IPS DF 6.9 (cell line): ENCODE data around the gene MGMT.

Experiments
- DNase-seq: peaks from one replicate; pipeline ENCODE4 v3.0.0-alpha.2; 2013; ENCODE audit warnings: low read depth, low spot score
- H3K27ac ChIP-seq: one replicate; pipeline ENCODE4 v1.5.1; 2013; ENCODE audit warnings: low read length, control low read depth
- H3K27me3 ChIP-seq: 2 replicates; pipeline ENCODE4 v1.6.1; 2013; ENCODE audit warnings: mild to moderate bottlenecking, low read length; ENCODE audit not compliant: control insufficient read depth, insufficient read depth
- H3K36me3 ChIP-seq: 2 replicates; pipeline ENCODE4 v1.6.1; 2013; ENCODE audit warnings: low read length; ENCODE audit not compliant: control insufficient read depth, insufficient read depth
- H3K4me1 ChIP-seq: 2 replicates; pipeline ENCODE4 v1.6.1; 2013; ENCODE audit warnings: low read length; ENCODE audit not compliant: control insufficient read depth, insufficient read depth
- H3K4me3 ChIP-seq: 2 replicates; pipeline ENCODE4 v1.5.1; 2013; ENCODE audit warnings: mild to moderate bottlenecking, low read length
- H3K9me3 ChIP-seq: 2 replicates; pipeline ENCODE4 v1.6.1; 2013; ENCODE audit warnings: low read length, inconsistent platforms; ENCODE audit not compliant: control insufficient read depth, insufficient read depth
- WGBS: extraction: QIAGEN DNeasy Blood & Tissue Kit; methylation state at CpG from one replicate; pipeline ENCODE4 v1.1.7; 2013; ENCODE audit warnings: mixed read lengths, missing lambda C conversion rate; ENCODE audit not compliant: insufficient read length, insufficient coverage; 5-methylcytosine and 5-hydroxymethylcytosine counted together

MGMT gene

DNA sequence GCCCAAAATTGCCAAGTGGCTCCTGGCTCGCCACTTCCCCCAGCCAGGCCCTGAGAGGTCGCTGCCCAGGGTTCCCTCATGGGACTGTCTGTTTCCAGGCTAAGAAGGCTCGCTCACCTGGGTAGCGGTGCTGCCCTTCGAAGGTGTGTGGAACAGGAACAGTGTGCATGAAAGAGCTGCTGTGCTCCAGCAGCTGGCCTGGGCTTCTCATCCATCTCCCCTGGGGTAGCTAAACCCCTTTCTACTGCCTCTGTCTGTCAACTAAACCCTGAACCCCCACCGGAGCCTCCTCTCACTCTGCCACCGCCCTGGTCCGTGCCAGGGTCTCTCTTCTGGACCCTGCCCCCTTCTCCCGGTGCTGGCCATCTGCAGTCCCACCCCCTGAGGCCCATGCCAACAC, 344.2 kb downstream of the MGMT start:
- no peaks in the 10 kb centered on the region for H3K36me3 ChIP-seq
- no peaks in the 10 kb centered on the region for H3K27me3 ChIP-seq
- H3K4me1 ChIP-seq = no peaks in the 10 kb centered on the region
- no CpG with 5 or more reads among the region's 9 CpGs for WGBS
- no peaks in the 10 kb centered on the region; the same call in 1 of the 2 replicates for H3K9me3 ChIP-seq
- no peak for DNase-seq
- no peak overlapping the region for H3K27ac ChIP-seq
- no peak overlapping the region for H3K4me3 ChIP-seq

DNA sequence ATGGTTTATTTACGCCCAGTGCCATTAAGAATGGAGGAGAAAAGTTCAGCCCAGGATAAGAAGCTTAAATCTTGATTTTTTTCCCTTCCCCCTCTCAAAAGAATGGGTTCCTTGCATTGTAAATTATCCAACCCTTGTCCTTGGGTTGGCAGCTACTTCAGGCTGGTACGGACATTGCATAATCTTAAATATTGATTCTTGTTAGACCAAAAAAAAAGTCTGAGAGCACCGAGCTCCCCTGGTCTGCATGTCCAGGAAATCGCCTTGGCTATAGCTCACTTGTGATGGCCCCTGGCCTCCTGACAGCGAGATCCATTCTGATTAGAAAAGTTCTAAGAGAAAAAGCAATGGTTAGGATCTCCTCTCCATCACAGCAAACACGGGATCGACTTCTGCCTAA, 345.4 kb downstream of the MGMT start:
- H3K9me3 ChIP-seq = no peaks in the 10 kb centered on the region
- WGBS = no CpG with 5 or more reads among the region's 7 CpGs
- no peaks in the 10 kb centered on the region for H3K4me1 ChIP-seq

GRCh38 chr10:129814681-129815646, 347.9 kb downstream of the MGMT start:
- WGBS = no CpG with 5 or more reads among the region's 12 CpGs
- Histone ChIP-seq H3K9me3 (no peaks in the 10 kb centered on the region), H3K4me3 (no peak overlapping the region), H3K27ac (no peak overlapping the region), H3K36me3 (no peaks in the 10 kb centered on the region), H3K4me1 (no peaks in the 10 kb centered on the region), H3K27me3 (no peaks in the 10 kb centered on the region)
- no peak for DNase-seq

More for the DNA sequence above, 345.4 kb downstream of the MGMT start:
- Histone ChIP-seq H3K27ac (no peak overlapping the region), H3K36me3 (no peaks in the 10 kb centered on the region), H3K4me3 (no peak overlapping the region), H3K27me3 (no peaks in the 10 kb centered on the region)
- no peak for DNase-seq

- no peak overlapping the region for H3K27ac ChIP-seq
- H3K4me3 ChIP-seq = no peak overlapping the region
- no CpG with 5 or more reads among the region's 17 CpGs for WGBS
- H3K4me1 ChIP-seq = no peaks in the 10 kb centered on the region
- no peaks in the 10 kb centered on the region for H3K36me3 ChIP-seq
- no peak for DNase-seq
- H3K9me3 ChIP-seq = no peaks in the 10 kb centered on the region
- no peaks in the 10 kb centered on the region for H3K27me3 ChIP-seq
These were observed 349.0 kb downstream of the MGMT start for GRCh38 chr10:129815898-129816655.

GRCh38 chr10:129816656-129817045, 349.6 kb downstream of the MGMT start:
- H3K9me3 ChIP-seq = no peaks in the 10 kb centered on the region
- no peaks in the 10 kb centered on the region for H3K27me3 ChIP-seq
- no peaks in the 10 kb centered on the region for H3K36me3 ChIP-seq
- no peak overlapping the region for H3K4me3 ChIP-seq
- no peak overlapping the region for H3K27ac ChIP-seq
- no peak for DNase-seq
- WGBS = no CpG with 5 or more reads among the region's 8 CpGs
- H3K4me1 ChIP-seq = no peaks in the 10 kb centered on the region
